Measurements from ENCODE around the gene FOSL2. TPM values are rescaled to one million over a fixed set of nuclear protein-coding genes. Genes with fewer than 3 reads are reported as not detected.

FOSL2 gene
- total and polyA plus RNA-seq, 7 donors = 20.1 to 278 (median 74.7) TPM

DNA sequence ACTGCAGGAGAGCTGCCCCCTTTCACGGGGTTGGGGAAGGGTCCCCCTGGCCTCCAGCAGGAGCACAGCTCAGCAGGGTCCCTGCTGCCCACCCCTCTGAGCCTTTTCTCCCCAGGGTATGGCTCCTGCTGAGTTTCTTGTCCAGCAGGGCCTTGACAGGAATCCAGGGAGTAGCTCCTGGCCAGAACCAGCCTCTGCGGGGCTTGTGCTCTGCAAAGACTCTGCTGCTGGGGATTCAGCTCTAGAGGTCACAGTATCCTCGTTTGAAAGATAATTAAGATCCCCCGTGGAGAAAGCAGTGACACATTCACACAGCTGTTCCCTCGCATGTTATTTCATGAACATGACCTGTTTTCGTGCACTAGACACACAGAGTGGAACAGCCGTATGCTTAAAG lies 21.2 kb downstream of the FOSL2 start:
- Histone ChIP-seq H3K4me3 (no peak overlapping the region), H3K9me3 (no peaks in the 10 kb centered on the region), H3K36me3 (ENCODE audit: insufficient read depth in 1 of 2, low read depth in 1 of 2) (peaks cover 18 to 91% of the 10 kb centered on the region in 2 donors), H3K27me3 (ENCODE audit: insufficient read depth in 3 of 3, low read length in 2 of 3) (no peaks in the 10 kb centered on the region), H3K27ac (peak overlapping the region; percentile 80), H3K4me1 (peaks cover 34% of the 10 kb centered on the region)
- intact Hi-C loops (cut with DNase I) = loop anchor here in 1 of 2 donors (5.0 kb wide), 1 partner anchor 312 kb away; no protein-coding TSS in a partner anchor
- peak in 3 of 4 donors; percentile 0 to 5 (median 3) for ATAC-seq
- TF ChIP-seq, protein P1, sequence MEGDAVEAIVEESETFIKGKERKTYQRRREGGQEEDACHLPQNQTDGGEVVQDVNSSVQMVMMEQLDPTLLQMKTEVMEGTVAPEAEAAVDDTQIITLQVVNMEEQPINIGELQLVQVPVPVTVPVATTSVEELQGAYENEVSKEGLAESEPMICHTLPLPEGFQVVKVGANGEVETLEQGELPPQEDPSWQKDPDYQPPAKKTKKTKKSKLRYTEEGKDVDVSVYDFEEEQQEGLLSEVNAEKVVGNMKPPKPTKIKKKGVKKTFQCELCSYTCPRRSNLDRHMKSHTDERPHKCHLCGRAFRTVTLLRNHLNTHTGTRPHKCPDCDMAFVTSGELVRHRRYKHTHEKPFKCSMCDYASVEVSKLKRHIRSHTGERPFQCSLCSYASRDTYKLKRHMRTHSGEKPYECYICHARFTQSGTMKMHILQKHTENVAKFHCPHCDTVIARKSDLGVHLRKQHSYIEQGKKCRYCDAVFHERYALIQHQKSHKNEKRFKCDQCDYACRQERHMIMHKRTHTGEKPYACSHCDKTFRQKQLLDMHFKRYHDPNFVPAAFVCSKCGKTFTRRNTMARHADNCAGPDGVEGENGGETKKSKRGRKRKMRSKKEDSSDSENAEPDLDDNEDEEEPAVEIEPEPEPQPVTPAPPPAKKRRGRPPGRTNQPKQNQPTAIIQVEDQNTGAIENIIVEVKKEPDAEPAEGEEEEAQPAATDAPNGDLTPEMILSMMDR (IDR thresholded peaks at IDR 0.05) = no peak
- WGBS, 3 donors = 26 to 48% (median 30%) methylated on average over 7 of the region's 7 CpGs
- no peak for DNase-seq

- WGBS, 3 donors = 30 to 38% (median 37%) methylated on average over 5 of the region's 5 CpGs
- Histone ChIP-seq H3K36me3 (ENCODE audit: insufficient read depth in 1 of 2, low read depth in 1 of 2) (peaks cover 12 to 84% of the 10 kb centered on the region in 2 donors), H3K4me3 (no peak overlapping the region), H3K27me3 (ENCODE audit: insufficient read depth in 3 of 3, low read length in 2 of 3) (no peaks in the 10 kb centered on the region), H3K27ac (peak overlapping the region; percentile 60), H3K9me3 (no peaks in the 10 kb centered on the region), H3K4me1 (peaks cover 34% of the 10 kb centered on the region)
- DNase-seq (peak in 1 of 2 donors; percentile 41), ATAC-seq (no peak)
- intact Hi-C loops (cut with DNase I) = loop anchor here in 1 of 2 donors (5.0 kb wide), 1 partner anchor 312 kb away; no protein-coding TSS in a partner anchor
- TF ChIP-seq, protein P1 (IDR thresholded peaks at IDR 0.05) = no peak
These were observed 21.9 kb downstream of the FOSL2 start for GRCh38 chr2:28414583-28414982.

DNA sequence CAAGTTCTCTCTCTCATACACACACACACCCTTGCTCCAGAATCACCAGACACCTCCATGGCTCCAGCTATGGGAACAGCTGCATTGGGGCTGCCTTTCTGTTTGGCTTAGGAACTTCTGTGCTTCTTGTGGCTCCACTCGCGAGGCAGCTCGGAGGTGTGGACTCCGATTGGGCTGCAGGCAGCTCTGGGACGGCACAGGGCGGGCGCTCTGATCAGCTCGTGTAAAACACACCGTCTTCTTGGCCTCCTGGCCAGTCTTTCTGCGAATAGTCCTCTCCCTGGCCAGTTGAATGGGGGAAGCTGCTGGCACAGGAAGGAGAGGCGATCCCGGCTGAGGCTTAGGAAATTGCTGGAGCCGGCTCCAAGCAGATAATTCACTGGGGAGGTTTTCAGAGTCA lies 22.4 kb downstream of the FOSL2 start:
- H3K27ac ChIP-seq = peak overlapping the region; percentile 60
- intact Hi-C loops (cut with DNase I) = no loop called here
- TF ChIP-seq, protein P1 (IDR thresholded peaks at IDR 0.05) = no peak
- peaks cover 10 to 83% of the 10 kb centered on the region in 2 donors for H3K36me3 ChIP-seq (ENCODE audit: insufficient read depth in 1 of 2, low read depth in 1 of 2)
- WGBS, 3 donors = 10 to 33% (median 16%) methylated on average over 13 of the region's 13 CpGs
- H3K4me1 ChIP-seq = peaks cover 34% of the 10 kb centered on the region
- no peak overlapping the region for H3K4me3 ChIP-seq
- H3K9me3 ChIP-seq = no peaks in the 10 kb centered on the region
- peak in 1 of 2 donors; percentile 70 for DNase-seq
- no peaks in the 10 kb centered on the region for H3K27me3 ChIP-seq (ENCODE audit: insufficient read depth in 3 of 3, low read length in 2 of 3)
- peak in 1 of 4 donors; percentile 3 for ATAC-seq

DNA sequence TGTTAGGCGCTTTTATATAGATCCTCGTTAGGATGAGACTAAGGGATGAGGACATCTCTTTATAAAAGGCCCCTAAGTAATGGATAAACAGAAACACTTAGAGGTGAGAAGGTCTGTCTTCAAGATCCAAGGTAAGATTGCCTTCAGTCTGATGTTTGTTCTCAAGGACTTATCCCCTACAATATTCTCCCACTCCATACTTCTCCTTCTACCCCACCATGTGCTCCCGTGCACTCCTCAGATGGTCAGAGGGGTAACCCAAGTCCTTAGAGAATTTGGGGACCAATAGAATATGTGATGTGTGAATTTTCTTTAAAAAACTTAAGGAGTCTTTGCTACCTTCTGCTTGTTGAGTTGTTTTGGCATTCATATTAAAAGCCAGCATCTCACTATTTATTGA lies 23.1 kb downstream of the FOSL2 start:
- intact Hi-C loops (cut with DNase I) = no loop called here
- peaks cover 9 to 82% of the 10 kb centered on the region in 2 donors for H3K36me3 ChIP-seq (ENCODE audit: insufficient read depth in 1 of 2, low read depth in 1 of 2)

More for the DNA sequence above, 23.1 kb downstream of the FOSL2 start:
- DNase-seq = no peak
- Histone ChIP-seq H3K4me3 (no peak overlapping the region), H3K27ac (no peak overlapping the region), H3K4me1 (peaks cover 34% of the 10 kb centered on the region), H3K27me3 (ENCODE audit: insufficient read depth in 3 of 3, low read length in 2 of 3) (no peaks in the 10 kb centered on the region), H3K9me3 (no peaks in the 10 kb centered on the region)
- ATAC-seq = no peak
- TF ChIP-seq, protein P1 (IDR thresholded peaks at IDR 0.05) = no peak
- WGBS, 3 donors = 91 to 94% (median 94%) methylated on average over 3 of the region's 3 CpGs
